ENCODE measurements around the gene LRIG3.
A peak's percentile ranks its signal among the peaks of the same experiment; 100 is the strongest.

Gene LRIG3

DNA sequence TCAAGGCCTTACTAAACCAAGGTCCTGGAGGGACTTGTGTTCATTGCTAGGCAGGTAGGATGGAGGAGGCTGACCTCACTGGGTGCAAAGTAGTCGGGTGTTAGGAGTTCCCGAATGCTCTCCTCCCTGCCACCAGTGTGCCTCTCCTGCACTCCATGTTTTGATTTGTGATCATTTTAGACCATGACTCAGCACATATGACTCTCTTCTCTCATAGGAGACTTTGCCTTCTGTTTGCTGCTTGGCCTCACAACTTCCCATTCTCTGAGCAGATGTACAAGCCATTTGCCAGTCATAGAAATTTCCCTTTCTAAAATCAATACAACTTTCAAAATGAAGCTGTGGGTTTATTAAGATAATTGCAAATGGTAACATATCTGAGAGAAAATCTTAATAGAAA lies 46.6 kb upstream of the LRIG3 start:
- H3K79me1 ChIP-seq (ENCODE audit: low read depth, low read length), result no peaks in the 10 kb centered on the region
- H3K4me1 ChIP-seq (ENCODE audit: control insufficient read depth in 2 of 2, insufficient read depth in 1 of 2, low read depth in 1 of 2, low read length in 2 of 2), result no peaks in the 10 kb centered on the region
- no peak overlapping the region for H3K4me3 ChIP-seq (ENCODE audit: low read length in 2 of 2)
- H2AK5ac ChIP-seq (ENCODE audit: low read depth, low read length), result no peak overlapping the region
- H3K9ac ChIP-seq (ENCODE audit: low read depth, low read length, poor library complexity), result no peak overlapping the region
- no peak overlapping the region for H4K8ac ChIP-seq (ENCODE audit: low read depth, low read length)
- no peaks in the 10 kb centered on the region for H3K9me3 ChIP-seq (replicated peaks in 1 of 2; ENCODE audit: control insufficient read depth in 2 of 2, insufficient read depth in 1 of 2, low read depth in 1 of 2, low read length in 2 of 2)
- no peak overlapping the region for H3K4me2 ChIP-seq (ENCODE audit: insufficient read depth, low read length, poor library complexity, severe bottlenecking)
- H2BK12ac ChIP-seq (ENCODE audit: low read length), result no peak overlapping the region
- no peak overlapping the region for H4K91ac ChIP-seq (ENCODE audit: low read depth, low read length, poor library complexity)
- H3K36me3 ChIP-seq (replicated peaks in 1 of 2; ENCODE audit: control insufficient read depth in 2 of 2, insufficient read depth in 2 of 2, low read length in 2 of 2), result no peaks in the 10 kb centered on the region
- WGBS, 2 donors (ENCODE audit: extremely low coverage in 2 of 2, insufficient read length in 2 of 2, insufficient replicate concordance in 1 of 2), result no CpG with 5 or more reads among the region's 2 CpGs
- no peak overlapping the region for H3K27ac ChIP-seq (replicated peaks; ENCODE audit: low read length)
- no peak overlapping the region for H3K23ac ChIP-seq (ENCODE audit: low read depth, low read length, poor library complexity)
- no peak overlapping the region for H3K18ac ChIP-seq (ENCODE audit: low read length)
- DNase-seq (ENCODE audit: low spot score), result no peak
- no peak overlapping the region for H3K4ac ChIP-seq (ENCODE audit: low read length)
- H2BK15ac ChIP-seq (ENCODE audit: low read length), result no peak overlapping the region
- H3K27me3 ChIP-seq (ENCODE audit: control insufficient read depth in 3 of 3, insufficient read depth in 3 of 3, low read depth in 1 of 3, low read length in 3 of 3), result no peaks in the 10 kb centered on the region
- H3K14ac ChIP-seq (ENCODE audit: low read length), result no peak overlapping the region
- no peak overlapping the region for H2AFZ ChIP-seq (ENCODE audit: low read length)
- H2BK120ac ChIP-seq (ENCODE audit: low read depth, low read length), result no peak overlapping the region
- no peak overlapping the region for H2BK5ac ChIP-seq (ENCODE audit: low read length)

DNA sequence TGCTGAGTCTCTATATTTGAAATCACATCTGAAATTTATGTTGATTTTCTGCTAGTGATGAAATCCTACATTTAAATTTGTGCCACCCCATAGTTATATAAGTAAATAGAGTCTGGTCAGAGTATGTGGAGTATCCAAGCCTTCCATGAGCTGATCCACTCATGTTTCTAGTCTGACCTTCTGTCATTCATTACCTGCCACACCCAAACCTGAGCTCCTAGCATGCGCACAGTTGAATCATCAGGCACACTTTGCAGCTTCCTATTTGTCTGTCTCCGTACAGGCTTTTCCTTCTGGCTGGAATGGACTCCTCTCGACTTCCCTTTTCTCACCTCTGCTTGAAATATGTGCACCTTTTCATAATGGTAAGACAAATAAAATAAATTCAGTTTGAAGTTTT lies 45.3 kb upstream of the LRIG3 start:
- H3K14ac ChIP-seq (ENCODE audit: low read length), result no peak overlapping the region
- no peaks in the 10 kb centered on the region for H3K27me3 ChIP-seq (ENCODE audit: control insufficient read depth in 3 of 3, insufficient read depth in 3 of 3, low read depth in 1 of 3, low read length in 3 of 3)
- WGBS, 2 donors (ENCODE audit: extremely low coverage in 2 of 2, insufficient read length in 2 of 2, insufficient replicate concordance in 1 of 2), result no CpG with 5 or more reads among the region's 3 CpGs
- no peaks in the 10 kb centered on the region for H3K36me3 ChIP-seq (replicated peaks in 1 of 2; ENCODE audit: control insufficient read depth in 2 of 2, insufficient read depth in 2 of 2, low read length in 2 of 2)
- H2BK120ac ChIP-seq (ENCODE audit: low read depth, low read length), result no peak overlapping the region
- H2BK15ac ChIP-seq (ENCODE audit: low read length), result no peak overlapping the region
- no peak overlapping the region for H4K8ac ChIP-seq (ENCODE audit: low read depth, low read length)
- no peaks in the 10 kb centered on the region for H3K9me3 ChIP-seq (replicated peaks in 1 of 2; ENCODE audit: control insufficient read depth in 2 of 2, insufficient read depth in 1 of 2, low read depth in 1 of 2, low read length in 2 of 2)
- H3K4me2 ChIP-seq (ENCODE audit: insufficient read depth, low read length, poor library complexity, severe bottlenecking), result no peak overlapping the region
- no peak overlapping the region for H2AK5ac ChIP-seq (ENCODE audit: low read depth, low read length)
- no peak overlapping the region for H3K4ac ChIP-seq (ENCODE audit: low read length)
- no peaks in the 10 kb centered on the region for H3K79me1 ChIP-seq (ENCODE audit: low read depth, low read length)
- H3K4me1 ChIP-seq (ENCODE audit: control insufficient read depth in 2 of 2, insufficient read depth in 1 of 2, low read depth in 1 of 2, low read length in 2 of 2), result peaks cover 3 to 5% of the 10 kb centered on the region in 2 donors
- H2AFZ ChIP-seq (ENCODE audit: low read length), result no peak overlapping the region
- H3K23ac ChIP-seq (ENCODE audit: low read depth, low read length, poor library complexity), result no peak overlapping the region
- H4K91ac ChIP-seq (ENCODE audit: low read depth, low read length, poor library complexity), result no peak overlapping the region
- no peak overlapping the region for H2BK12ac ChIP-seq (ENCODE audit: low read length)
- H3K9ac ChIP-seq (ENCODE audit: low read depth, low read length, poor library complexity), result no peak overlapping the region
- no peak for DNase-seq (ENCODE audit: low spot score)
- no peak overlapping the region for H3K4me3 ChIP-seq (ENCODE audit: low read length in 2 of 2)
- H3K27ac ChIP-seq (replicated peaks; ENCODE audit: low read length), result no peak overlapping the region
- H3K18ac ChIP-seq (ENCODE audit: low read length), result no peak overlapping the region
- H2BK5ac ChIP-seq (ENCODE audit: low read length), result no peak overlapping the region

DNA sequence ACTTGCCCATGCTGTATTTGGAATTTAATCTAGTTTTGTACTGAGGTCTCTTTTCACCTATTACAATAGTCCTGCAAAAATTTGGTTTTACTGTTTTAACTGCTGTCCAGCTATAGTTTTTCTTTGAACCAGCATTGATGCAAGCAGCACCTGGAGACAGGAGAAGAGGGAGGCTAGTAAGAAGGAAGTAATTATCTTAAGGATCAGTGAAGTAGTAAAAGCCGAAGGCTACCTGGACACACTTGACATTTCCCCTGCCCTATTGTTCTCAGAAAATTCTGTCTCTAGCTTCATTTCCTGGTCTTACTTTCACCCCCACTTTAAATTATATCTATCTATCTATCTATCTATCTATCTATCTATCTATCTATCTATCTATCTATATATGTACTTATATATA lies 43.5 kb upstream of the LRIG3 start:
- no peaks in the 10 kb centered on the region for H3K27me3 ChIP-seq (ENCODE audit: control insufficient read depth in 3 of 3, insufficient read depth in 3 of 3, low read depth in 1 of 3, low read length in 3 of 3)
- no peak overlapping the region for H2BK12ac ChIP-seq (ENCODE audit: low read length)
- no peak overlapping the region for H2AK5ac ChIP-seq (ENCODE audit: low read depth, low read length)
- no peak overlapping the region for H3K9ac ChIP-seq (ENCODE audit: low read depth, low read length, poor library complexity)
- no peak overlapping the region for H2BK5ac ChIP-seq (ENCODE audit: low read length)
- no peak overlapping the region for H2BK120ac ChIP-seq (ENCODE audit: low read depth, low read length)
- no peak overlapping the region for H4K8ac ChIP-seq (ENCODE audit: low read depth, low read length)
- H2AFZ ChIP-seq (ENCODE audit: low read length), result no peak overlapping the region
- no peak overlapping the region for H3K18ac ChIP-seq (ENCODE audit: low read length)
- H3K27ac ChIP-seq (replicated peaks; ENCODE audit: low read length), result no peak overlapping the region
- WGBS, 2 donors (ENCODE audit: extremely low coverage in 2 of 2, insufficient read length in 2 of 2, insufficient replicate concordance in 1 of 2), result no CpG with 5 or more reads among the region's 1 CpG
- DNase-seq (ENCODE audit: low spot score), result no peak
- H3K23ac ChIP-seq (ENCODE audit: low read depth, low read length, poor library complexity), result no peak overlapping the region
- no peak overlapping the region for H3K4me3 ChIP-seq (ENCODE audit: low read length in 2 of 2)
- H4K91ac ChIP-seq (ENCODE audit: low read depth, low read length, poor library complexity), result no peak overlapping the region
- H3K14ac ChIP-seq (ENCODE audit: low read length), result no peak overlapping the region
- no peak overlapping the region for H3K4me2 ChIP-seq (ENCODE audit: insufficient read depth, low read length, poor library complexity, severe bottlenecking)
- no peaks in the 10 kb centered on the region for H3K36me3 ChIP-seq (replicated peaks in 1 of 2; ENCODE audit: control insufficient read depth in 2 of 2, insufficient read depth in 2 of 2, low read length in 2 of 2)
- no peak overlapping the region for H3K4ac ChIP-seq (ENCODE audit: low read length)
- no peaks in the 10 kb centered on the region for H3K9me3 ChIP-seq (replicated peaks in 1 of 2; ENCODE audit: control insufficient read depth in 2 of 2, insufficient read depth in 1 of 2, low read depth in 1 of 2, low read length in 2 of 2)
- no peaks in the 10 kb centered on the region for H3K79me1 ChIP-seq (ENCODE audit: low read depth, low read length)
- H2BK15ac ChIP-seq (ENCODE audit: low read length), result no peak overlapping the region
- peaks cover 3 to 5% of the 10 kb centered on the region in 2 donors for H3K4me1 ChIP-seq (ENCODE audit: control insufficient read depth in 2 of 2, insufficient read depth in 1 of 2, low read depth in 1 of 2, low read length in 2 of 2)

DNA sequence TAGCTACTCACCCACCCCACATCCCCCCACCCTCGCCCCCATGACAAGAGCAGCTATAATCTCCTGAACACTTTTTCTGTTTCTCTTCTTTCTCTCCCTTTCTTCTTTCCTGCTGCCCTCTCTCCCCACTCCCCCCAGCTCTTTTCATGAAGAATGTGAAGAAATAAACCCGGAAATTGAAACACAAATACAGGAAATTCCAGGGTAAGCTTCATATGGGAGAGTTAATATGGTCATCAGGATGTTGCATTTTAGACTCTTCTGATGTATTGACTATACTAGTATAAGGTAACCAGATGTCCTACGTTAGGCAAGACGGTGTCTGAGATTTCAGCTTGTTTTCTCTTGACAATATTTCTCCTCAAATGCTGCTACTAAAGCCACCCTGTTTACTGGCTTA lies 41.6 kb upstream of the LRIG3 start:
- H2BK12ac ChIP-seq (ENCODE audit: low read length), result no peak overlapping the region
- no peaks in the 10 kb centered on the region for H3K36me3 ChIP-seq (replicated peaks in 1 of 2; ENCODE audit: control insufficient read depth in 2 of 2, insufficient read depth in 2 of 2, low read length in 2 of 2)
- H3K4me1 ChIP-seq (ENCODE audit: control insufficient read depth in 2 of 2, insufficient read depth in 1 of 2, low read depth in 1 of 2, low read length in 2 of 2), result peaks cover 5 to 6% of the 10 kb centered on the region in 2 donors
- whole genome bisulfite sequencing, 2 donors (ENCODE audit: extremely low coverage in 2 of 2, insufficient read length in 2 of 2, insufficient replicate concordance in 1 of 2), result no CpG with 5 or more reads among the region's 4 CpGs
- H4K8ac ChIP-seq (ENCODE audit: low read depth, low read length), result no peak overlapping the region
- no peak for DNase-seq (ENCODE audit: low spot score)
- H3K4me3 ChIP-seq (ENCODE audit: low read length in 2 of 2), result no peak overlapping the region
- no peak overlapping the region for H3K9ac ChIP-seq (ENCODE audit: low read depth, low read length, poor library complexity)
- no peak overlapping the region for H3K23ac ChIP-seq (ENCODE audit: low read depth, low read length, poor library complexity)
- H2BK5ac ChIP-seq (ENCODE audit: low read length), result no peak overlapping the region
- peak overlapping the region; percentile 4 for H3K27ac ChIP-seq (replicated peaks; ENCODE audit: low read length)
- H2AFZ ChIP-seq (ENCODE audit: low read length), result no peak overlapping the region
- no peak overlapping the region for H4K91ac ChIP-seq (ENCODE audit: low read depth, low read length, poor library complexity)
- no peak overlapping the region for H2BK120ac ChIP-seq (ENCODE audit: low read depth, low read length)
- H3K79me1 ChIP-seq (ENCODE audit: low read depth, low read length), result no peaks in the 10 kb centered on the region
- no peak overlapping the region for H2BK15ac ChIP-seq (ENCODE audit: low read length)
- H3K27me3 ChIP-seq (ENCODE audit: control insufficient read depth in 3 of 3, insufficient read depth in 3 of 3, low read depth in 1 of 3, low read length in 3 of 3), result no peaks in the 10 kb centered on the region
- no peak overlapping the region for H3K14ac ChIP-seq (ENCODE audit: low read length)
- no peaks in the 10 kb centered on the region for H3K9me3 ChIP-seq (replicated peaks in 1 of 2; ENCODE audit: control insufficient read depth in 2 of 2, insufficient read depth in 1 of 2, low read depth in 1 of 2, low read length in 2 of 2)
- no peak overlapping the region for H3K18ac ChIP-seq (ENCODE audit: low read length)
- no peak overlapping the region for H3K4ac ChIP-seq (ENCODE audit: low read length)
- no peak overlapping the region for H2AK5ac ChIP-seq (ENCODE audit: low read depth, low read length)
- no peak overlapping the region for H3K4me2 ChIP-seq (ENCODE audit: insufficient read depth, low read length, poor library complexity, severe bottlenecking)
